ENCODE results near the gene MRRF. TPM values are rescaled to one million over a fixed set of nuclear protein-coding genes. Genes with fewer than 3 reads are reported as not detected.

Gene MRRF
- total and polyA plus RNA-seq, 2 donors (not counting 3 experiments of a cell fraction or from before 2014, with no cell fraction given), result 27.2 to 36.4 TPM

DNA sequence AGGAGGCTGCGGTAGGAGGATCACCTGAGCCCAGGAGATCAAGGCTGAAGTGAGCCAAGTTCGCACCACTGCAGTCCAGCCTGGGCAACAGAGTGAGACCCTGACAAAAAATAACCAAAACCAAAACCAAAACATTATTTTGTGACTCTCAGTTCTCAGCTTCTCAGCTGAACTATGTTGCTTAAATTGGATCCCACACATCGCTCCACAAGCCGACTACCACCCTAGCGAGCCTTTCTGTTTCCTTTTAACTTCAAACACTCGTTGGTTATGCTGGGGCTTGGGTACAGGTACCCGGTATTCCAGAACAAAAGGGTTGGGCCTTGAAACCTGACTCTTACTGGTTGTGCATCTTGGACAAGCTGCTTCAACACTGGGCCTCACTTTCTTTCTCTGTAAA lies 102.4 kb downstream of the MRRF start:
- no peak overlapping the region for H3K27ac ChIP-seq (ENCODE audit: insufficient read depth, low read depth, low read length)
- H3K9ac ChIP-seq (replicated peaks; ENCODE audit: extremely low read depth, insufficient read depth, low read length), result no peak overlapping the region
- FAIRE-seq, result no peak
- no peaks in the 10 kb centered on the region for H3K27me3 ChIP-seq (ENCODE audit: control insufficient read depth in 2 of 2, insufficient read depth in 2 of 2, low read length in 2 of 2)
- H3K4me1 ChIP-seq (ENCODE audit: control insufficient read depth, extremely low read depth, insufficient read depth, low read length), result peaks cover 13% of the 10 kb centered on the region
- intact Hi-C loops (cut with micrococcal nuclease), result no loop called here
- no peak overlapping the region for H3K4me2 ChIP-seq (ENCODE audit: insufficient read depth, low read length)
- no peak for DNase-seq (ENCODE audit: low read depth, low spot score)
- no peak overlapping the region for H2AFZ ChIP-seq (ENCODE audit: low read depth, low read length)
- BruUV-seq (replicated peaks), result no TSS peak
- CTCF ChIA-PET, result interaction anchor here (1.0 to 2.1 kb wide), 5 partner anchors 10 to 268 kb away, joined by 3 to 7 read pairs (median 5); no protein-coding TSS in a partner anchor
- no peaks in the 10 kb centered on the region for H3K36me3 ChIP-seq (ENCODE audit: control insufficient read depth in 2 of 2, extremely low read depth in 1 of 2, insufficient read depth in 2 of 2, low read length in 2 of 2)
- H3K79me2 ChIP-seq (ENCODE audit: control insufficient read depth, insufficient read depth, low read length), result no peaks in the 10 kb centered on the region
- no peaks in the 10 kb centered on the region for H4K20me1 ChIP-seq (replicated peaks; ENCODE audit: control insufficient read depth, extremely low read depth, insufficient read depth, low read length)
- H3K9me3 ChIP-seq (replicated peaks; ENCODE audit: control insufficient read depth, insufficient read depth, low read length), result no peaks in the 10 kb centered on the region
- no peak overlapping the region for H3K4me3 ChIP-seq (replicated peaks in 1 of 3; ENCODE audit: insufficient read depth in 1 of 3, low read depth in 1 of 3, low read length in 3 of 3)
- no peaks in the 10 kb centered on the region for H3K9me1 ChIP-seq (replicated peaks; ENCODE audit: control insufficient read depth, extremely low read depth, insufficient read depth, low read length)
- TF ChIP-seq EZH2 (IDR thresholded peaks at IDR 0.05; ENCODE audit: borderline replicate concordance, low read depth, low read length, severe bottlenecking) (no peak), POLR2AphosphoS5 (IDR thresholded peaks at IDR 0.05; ENCODE audit: insufficient read depth, low read depth, low read length) (no peak)
- POLR2A ChIA-PET, result no interaction called here
- dilution Hi-C loops (cut with MboI; ENCODE audit: extremely low pct_ligation_motif_present, low sequenced_read_pairs), result loop anchor here (25.0 kb wide), 1 partner anchor 255 kb away; no protein-coding TSS in a partner anchor

GRCh38 chr9:122367774-122368460 lies 103.2 kb downstream of the MRRF start:
- no peaks in the 10 kb centered on the region for H3K9me1 ChIP-seq (replicated peaks; ENCODE audit: control insufficient read depth, extremely low read depth, insufficient read depth, low read length)
- peaks cover 13% of the 10 kb centered on the region for H3K4me1 ChIP-seq (ENCODE audit: control insufficient read depth, extremely low read depth, insufficient read depth, low read length)
- H3K9me3 ChIP-seq (replicated peaks; ENCODE audit: control insufficient read depth, insufficient read depth, low read length), result no peaks in the 10 kb centered on the region
- no TSS peak for BruUV-seq (replicated peaks)
- TF ChIP-seq EZH2 (IDR thresholded peaks at IDR 0.05; ENCODE audit: borderline replicate concordance, low read depth, low read length, severe bottlenecking) (no peak), CTCF (IDR thresholded peaks at IDR 0.05; ENCODE audit: extremely low read depth in 1 of 2, insufficient read depth in 1 of 2, low read depth in 1 of 2, low read length in 2 of 2) (no peak), POLR2AphosphoS5 (IDR thresholded peaks at IDR 0.05; ENCODE audit: insufficient read depth, low read depth, low read length) (no peak), GATA2 (IDR thresholded peaks at IDR 0.05; ENCODE audit: insufficient read depth, insufficient read length, low read depth, low read length) (no peak), FOS (IDR thresholded peaks at IDR 0.05; ENCODE audit: borderline replicate concordance, insufficient read depth, low read length) (no peak), MYC (IDR thresholded peaks at IDR 0.05; ENCODE audit: low read depth, low read length) (no peak), POLR2A (IDR thresholded peaks at IDR 0.05; ENCODE audit: low read depth, low read length) (no peak), JUN (IDR thresholded peaks at IDR 0.05; ENCODE audit: borderline replicate concordance, insufficient read depth, insufficient read length, low read depth) (no peak)
- TF ChIP-seq, protein P1, sequence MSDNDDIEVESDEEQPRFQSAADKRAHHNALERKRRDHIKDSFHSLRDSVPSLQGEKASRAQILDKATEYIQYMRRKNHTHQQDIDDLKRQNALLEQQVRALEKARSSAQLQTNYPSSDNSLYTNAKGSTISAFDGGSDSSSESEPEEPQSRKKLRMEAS (IDR thresholded peaks at IDR 0.05; ENCODE audit: insufficient read depth, insufficient read length), result no peak
- H3K9ac ChIP-seq (replicated peaks; ENCODE audit: extremely low read depth, insufficient read depth, low read length), result no peak overlapping the region
- no peaks in the 10 kb centered on the region for H4K20me1 ChIP-seq (replicated peaks; ENCODE audit: control insufficient read depth, extremely low read depth, insufficient read depth, low read length)
- ChIA-PET CTCF (interaction anchor here (1.0 to 2.1 kb wide), 2 partner anchors 17 kb away, joined by 3 to 7 read pairs; no protein-coding TSS in a partner anchor), POLR2A (no interaction called here)
- dilution Hi-C loops (cut with MboI; ENCODE audit: extremely low pct_ligation_motif_present, low sequenced_read_pairs) (loop anchor here (25.0 kb wide), 1 partner anchor 256 kb away; no protein-coding TSS in a partner anchor), intact Hi-C loops (cut with micrococcal nuclease) (no loop called here)
- H3K79me2 ChIP-seq (ENCODE audit: control insufficient read depth, insufficient read depth, low read length), result no peaks in the 10 kb centered on the region
- no peak overlapping the region for H3K27ac ChIP-seq (ENCODE audit: insufficient read depth, low read depth, low read length)
- no peaks in the 10 kb centered on the region for H3K36me3 ChIP-seq (ENCODE audit: control insufficient read depth in 2 of 2, extremely low read depth in 1 of 2, insufficient read depth in 2 of 2, low read length in 2 of 2)
- FAIRE-seq (no peak), DNase-seq (ENCODE audit: low read depth, low spot score) (no peak)
- no peaks in the 10 kb centered on the region for H3K27me3 ChIP-seq (ENCODE audit: control insufficient read depth in 2 of 2, insufficient read depth in 2 of 2, low read length in 2 of 2)
- H3K4me3 ChIP-seq (replicated peaks in 1 of 3; ENCODE audit: insufficient read depth in 1 of 3, low read depth in 1 of 3, low read length in 3 of 3), result no peak overlapping the region
- H2AFZ ChIP-seq (ENCODE audit: low read depth, low read length), result no peak overlapping the region
- H3K4me2 ChIP-seq (ENCODE audit: insufficient read depth, low read length), result no peak overlapping the region

Data from endothelial cell of umbilical vein (primary cell).